H9 (cell line): ENCODE data around the gene GUK1. TPM values are rescaled to one million over a fixed set of nuclear protein-coding genes. Genes with fewer than 3 reads are reported as not detected.

Source experiments
- DNase-seq: peaks from one replicate; pipeline ENCODE4 v3.0.0-alpha.2; 2017
- H2AFZ ChIP-seq: one replicate; pipeline ENCODE4 v1.6.1; 2013; ENCODE audit warnings: mild to moderate bottlenecking, low read length, control low read depth, moderate library complexity
- H2AK5ac ChIP-seq: 2 replicates; pipeline ENCODE4 v1.6.1; 2013; ENCODE audit warnings: low read length, control low read depth, mixed read lengths; ENCODE audit not compliant: insufficient read length
- H2BK120ac ChIP-seq: one replicate; pipeline ENCODE4 v1.6.1; 2013; ENCODE audit warnings: low read depth, mild to moderate bottlenecking, low read length, control low read depth, inconsistent platforms; ENCODE audit not compliant: poor library complexity, severe bottlenecking
- H2BK12ac ChIP-seq: 2 replicates; pipeline ENCODE4 v1.6.1; 2013; ENCODE audit warnings: low read length, control low read depth, mixed read lengths, low read depth; ENCODE audit not compliant: insufficient read length
- H2BK15ac ChIP-seq: 2 replicates; pipeline ENCODE4 v1.6.1; 2013; ENCODE audit warnings: low read depth, low read length, control low read depth
- H2BK20ac ChIP-seq: one replicate; pipeline ENCODE4 v1.6.1; 2013; ENCODE audit warnings: low read depth, mild to moderate bottlenecking, low read length, control low read depth, inconsistent platforms; ENCODE audit not compliant: poor library complexity, severe bottlenecking
- H2BK5ac ChIP-seq: 2 replicates; pipeline ENCODE4 v1.6.1; 2013; ENCODE audit warnings: low read length, control low read depth, mixed read lengths; ENCODE audit not compliant: insufficient read length
- H3K14ac ChIP-seq: 2 replicates; pipeline ENCODE4 v1.6.1; 2013; ENCODE audit warnings: low read length, control low read depth; ENCODE audit not compliant: insufficient read depth
- H3K18ac ChIP-seq: 2 replicates; pipeline ENCODE4 v1.6.1; 2013; ENCODE audit warnings: low read depth, mild to moderate bottlenecking, mixed read lengths, low read length, control low read depth; ENCODE audit not compliant: insufficient read length
- H3K23ac ChIP-seq: 2 replicates; pipeline ENCODE4 v1.6.1; 2013; ENCODE audit warnings: low read length, control low read depth, mixed read lengths, low read depth; ENCODE audit not compliant: insufficient read length
- H3K23me2 ChIP-seq: 2 replicates; pipeline ENCODE4 v1.6.1; 2013; ENCODE audit warnings: low read depth, mild to moderate bottlenecking, mixed read lengths, low read length, control low read depth; ENCODE audit not compliant: insufficient read length, poor library complexity, severe bottlenecking
- H3K27ac ChIP-seq: 2 replicates; pipeline ENCODE4 v1.5.1; 2013; ENCODE audit warnings: low read length, control low read depth, mixed read lengths, low read depth; ENCODE audit not compliant: insufficient read length
- H3K27me3 ChIP-seq: 2 replicates; pipeline ENCODE4 v1.6.1; 2013; ENCODE audit warnings: low read length, control low read depth, inconsistent platforms; ENCODE audit not compliant: insufficient read depth
- H3K4ac ChIP-seq: 2 replicates; pipeline ENCODE4 v1.6.1; 2013; ENCODE audit warnings: low read depth, mild to moderate bottlenecking, control low read depth, inconsistent platforms, low read length, moderate library complexity
- H3K4me1 ChIP-seq: 2 replicates; pipeline ENCODE4 v1.6.1; 2013; ENCODE audit warnings: low read length, control low read depth, inconsistent platforms; ENCODE audit not compliant: insufficient read depth
- H3K4me2 ChIP-seq: 2 replicates; pipeline ENCODE4 v1.6.1; 2013; ENCODE audit warnings: low read length, control low read depth, mixed read lengths; ENCODE audit not compliant: insufficient read length, insufficient read depth
- H3K56ac ChIP-seq: 2 replicates; pipeline ENCODE4 v1.6.1; 2013; ENCODE audit warnings: low read depth, mild to moderate bottlenecking, mixed read lengths, low read length, control low read depth; ENCODE audit not compliant: insufficient read length
- H3K79me1 ChIP-seq: 2 replicates; pipeline ENCODE4 v1.6.1; 2013; ENCODE audit warnings: low read depth, mild to moderate bottlenecking, moderate library complexity, low read length, control low read depth, inconsistent platforms; ENCODE audit not compliant: insufficient read depth, poor library complexity, severe bottlenecking
- H3K79me2 ChIP-seq: 2 replicates; pipeline ENCODE4 v1.6.1; 2013; ENCODE audit warnings: low read length, control low read depth, inconsistent platforms; ENCODE audit not compliant: insufficient read depth
- H3K9ac ChIP-seq: 2 replicates; pipeline ENCODE4 v1.6.1; 2013; ENCODE audit warnings: low read length, control low read depth, mixed read lengths; ENCODE audit not compliant: insufficient read length; ENCODE audit errors: extremely low read depth
- H3K9me3 ChIP-seq: one replicate; pipeline ENCODE4 v1.6.1; 2013; ENCODE audit warnings: low read depth, low read length, inconsistent platforms; ENCODE audit not compliant: control insufficient read depth
- H3T11ph ChIP-seq: one replicate; pipeline ENCODE4 v1.6.1; 2013; ENCODE audit warnings: mild to moderate bottlenecking, low read length, control low read depth, inconsistent platforms
- H4K20me1 ChIP-seq: one replicate; pipeline ENCODE4 v1.6.1; 2013; ENCODE audit not compliant: control insufficient read depth, insufficient read length, insufficient read depth
- H4K5ac ChIP-seq: 2 replicates; pipeline ENCODE4 v1.6.1; 2013; ENCODE audit warnings: low read depth, mild to moderate bottlenecking, mixed read lengths, low read length, control low read depth; ENCODE audit not compliant: insufficient read length
- H4K8ac ChIP-seq: replicated peaks from 2 replicates; pipeline ENCODE4 v1.6.1; 2013; ENCODE audit warnings: low read length, control low read depth, mixed read lengths, low read depth; ENCODE audit not compliant: insufficient read length
- H4K91ac ChIP-seq: 2 replicates; pipeline ENCODE4 v1.6.1; 2013; ENCODE audit warnings: low read depth, mild to moderate bottlenecking, moderate library complexity, mixed read lengths, low read length, control low read depth; ENCODE audit not compliant: insufficient read length
- H3K27ac Mint-ChIP-seq, 3 experiments: 2 replicates in 2 of 3; 3 replicates in 1 of 3; pipeline ENCODE4 v1.8.0; 2020 to 2021; ENCODE audit warnings: mixed read lengths in 3 of 3, mild to moderate bottlenecking in 1 of 3, moderate library complexity in 1 of 3
- H3K27me3 Mint-ChIP-seq: 2 replicates; pipeline ENCODE4 v1.8.0; 2021; ENCODE audit warnings: low read depth, mild to moderate bottlenecking, moderate library complexity, mixed read lengths
- H3K36me3 Mint-ChIP-seq, 3 experiments: 2 replicates in 2 of 3; 3 replicates in 1 of 3; pipeline ENCODE4 v1.8.0; 2020 to 2021; ENCODE audit warnings: low read depth in 3 of 3, mixed read lengths in 3 of 3; ENCODE audit not compliant: insufficient read depth in 1 of 3
- H3K4me1 Mint-ChIP-seq, 2 experiments: 2 replicates each; pipeline ENCODE4 v1.8.0; 2020; ENCODE audit warnings: mixed read lengths in 2 of 2
- H3K4me3 Mint-ChIP-seq, 2 experiments: 2 replicates in 1 of 2; 3 replicates in 1 of 2; pipeline ENCODE4 v1.8.0; 2020 to 2021; ENCODE audit warnings: mild to moderate bottlenecking in 2 of 2, mixed read lengths in 2 of 2, moderate library complexity in 1 of 2
- H3K9me3 Mint-ChIP-seq, 2 experiments: 2 replicates in 1 of 2; 3 replicates in 1 of 2; pipeline ENCODE4 v1.8.0; 2020; ENCODE audit warnings: mild to moderate bottlenecking in 2 of 2, mixed read lengths in 2 of 2, moderate library complexity in 1 of 2
- WGBS: extraction: QIAGEN DNeasy Blood & Tissue Kit; methylation state at CpG from one replicate; pipeline ENCODE4 v1.1.7; 2013; ENCODE audit warnings: missing lambda C conversion rate, low lambda C conversion rate, mixed read lengths; ENCODE audit not compliant: insufficient read length; ENCODE audit errors: extremely low coverage; 5-methylcytosine and 5-hydroxymethylcytosine counted together
- total RNA-seq: library from RNA; stranded (reverse); gene quantifications from 2 replicates; pipeline ENCODE4 v1.2.1, GENCODE V29; 2021
- TF ChIP-seq, protein P1 (sequence below): fragments of 200-600 bp; sonication (generic); conservative IDR thresholded peaks from 3 replicates; pipeline ENCODE4 v1.8.0; 2021; ENCODE audit warnings: antibody characterized with exemption, mild to moderate bottlenecking

GUK1 gene
- total RNA-seq, 1 experiment from 2014 or later: 88.2 TPM

DNA sequence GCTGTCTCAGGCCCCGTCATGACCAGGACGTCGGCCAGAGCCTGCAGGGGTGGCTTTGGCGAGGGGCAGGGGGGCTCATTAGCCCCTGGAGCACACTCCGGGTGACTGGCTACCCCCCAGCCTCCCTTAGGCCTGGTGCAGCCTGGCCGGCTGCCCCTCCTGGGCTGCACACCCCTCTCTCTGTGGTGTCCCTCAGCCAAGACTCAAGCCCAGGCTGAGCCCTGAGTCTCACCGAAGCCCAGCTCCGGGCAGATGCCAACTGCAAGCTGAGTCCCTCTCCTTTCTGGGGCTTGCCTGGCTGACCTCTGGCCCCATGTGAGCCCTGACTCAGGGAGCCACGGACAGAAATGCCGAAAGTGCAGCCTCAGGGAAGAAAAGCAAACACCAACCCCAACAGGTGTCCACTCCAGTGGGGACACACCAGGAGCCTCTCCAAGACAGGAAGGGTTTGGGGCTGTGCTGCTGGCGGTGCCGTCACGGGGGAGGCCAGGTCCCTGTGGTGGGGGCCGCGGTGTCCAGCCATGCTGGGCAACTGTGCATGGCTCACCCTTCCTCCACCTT, 20.2 kb downstream of the GUK1 start:
- no peak overlapping the region for H2AFZ ChIP-seq
- no peaks in the 10 kb centered on the region for H3K79me1 ChIP-seq
- H3K27ac Mint-ChIP-seq: no peak overlapping the region
- H2BK5ac ChIP-seq: no peak overlapping the region
- no peak for DNase-seq
- no peak overlapping the region for H2BK120ac ChIP-seq
- peaks cover 10 to 26% of the 10 kb centered on the region in 2 experiments; a peak in 3 of 4 replicates for H3K4me1 Mint-ChIP-seq
- no peak overlapping the region; the same call in 1 of the 2 replicates for H3K14ac ChIP-seq
- no peak overlapping the region for H3K18ac ChIP-seq
- no peak overlapping the region for H2BK15ac ChIP-seq
- H3K4ac ChIP-seq: no peak overlapping the region
- no peaks in the 10 kb centered on the region for H3K9me3 ChIP-seq
- H2AK5ac ChIP-seq: no peak overlapping the region
- H3K27ac ChIP-seq: no peak overlapping the region
- no peak overlapping the region for H4K5ac ChIP-seq
- no peak overlapping the region for H4K91ac ChIP-seq
- H4K8ac ChIP-seq: no peak overlapping the region
- H3K27me3 ChIP-seq: no peaks in the 10 kb centered on the region; the same call in 1 of the 2 replicates
- H3K36me3 Mint-ChIP-seq: peaks cover 0 to 3% (median 2%) of the 10 kb centered on the region in 3 experiments; a peak in 2 of 7 replicates
- H3K9me3 Mint-ChIP-seq: peaks cover 0 to 2% of the 10 kb centered on the region in 2 experiments; a peak in 1 of 5 replicates
- H2BK12ac ChIP-seq: no peak overlapping the region
- no peak overlapping the region for H3K4me2 ChIP-seq
- WGBS: no CpG with 5 or more reads among the region's 15 CpGs
- H3K4me3 Mint-ChIP-seq: no peak overlapping the region
- H3T11ph ChIP-seq: no peak overlapping the region
- peaks cover 2% of the 10 kb centered on the region for H3K23me2 ChIP-seq
- peaks cover 3% of the 10 kb centered on the region for H4K20me1 ChIP-seq
- H3K79me2 ChIP-seq: no peaks in the 10 kb centered on the region
- no peak overlapping the region for H3K56ac ChIP-seq
- H3K27me3 Mint-ChIP-seq: peaks cover 11% of the 10 kb centered on the region
- no peak overlapping the region for H2BK20ac ChIP-seq
- no peaks in the 10 kb centered on the region; the same call in 1 of the 2 replicates for H3K4me1 ChIP-seq
- TF ChIP-seq, protein P1, sequence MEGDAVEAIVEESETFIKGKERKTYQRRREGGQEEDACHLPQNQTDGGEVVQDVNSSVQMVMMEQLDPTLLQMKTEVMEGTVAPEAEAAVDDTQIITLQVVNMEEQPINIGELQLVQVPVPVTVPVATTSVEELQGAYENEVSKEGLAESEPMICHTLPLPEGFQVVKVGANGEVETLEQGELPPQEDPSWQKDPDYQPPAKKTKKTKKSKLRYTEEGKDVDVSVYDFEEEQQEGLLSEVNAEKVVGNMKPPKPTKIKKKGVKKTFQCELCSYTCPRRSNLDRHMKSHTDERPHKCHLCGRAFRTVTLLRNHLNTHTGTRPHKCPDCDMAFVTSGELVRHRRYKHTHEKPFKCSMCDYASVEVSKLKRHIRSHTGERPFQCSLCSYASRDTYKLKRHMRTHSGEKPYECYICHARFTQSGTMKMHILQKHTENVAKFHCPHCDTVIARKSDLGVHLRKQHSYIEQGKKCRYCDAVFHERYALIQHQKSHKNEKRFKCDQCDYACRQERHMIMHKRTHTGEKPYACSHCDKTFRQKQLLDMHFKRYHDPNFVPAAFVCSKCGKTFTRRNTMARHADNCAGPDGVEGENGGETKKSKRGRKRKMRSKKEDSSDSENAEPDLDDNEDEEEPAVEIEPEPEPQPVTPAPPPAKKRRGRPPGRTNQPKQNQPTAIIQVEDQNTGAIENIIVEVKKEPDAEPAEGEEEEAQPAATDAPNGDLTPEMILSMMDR: no peak
- H3K23ac ChIP-seq: no peak overlapping the region
- no peak overlapping the region for H3K9ac ChIP-seq
